Thoracic aorta (tissue), 2 donors: ENCODE measurements around the gene OBSCN. TPM values are rescaled to one million over a fixed set of nuclear protein-coding genes. Genes with fewer than 3 reads are reported as not detected.

Experiments
- ATAC-seq: fragments of 150-250 bp; one replicate; pipeline ENCODE4 v1.8.0; 2017; ENCODE audit warnings: low read depth; ENCODE audit not compliant: insufficient number of reproducible peaks, low FRiP score
- DNase-seq: peaks from one replicate; pipeline ENCODE4 v3.0.0-alpha.2; 2020; ENCODE audit warnings: low spot score
- H3K27ac ChIP-seq, 2 donors: fragments of 200-600 bp; sonication (generic); 1 replicate in 1 of 2; 2 replicates in 1 of 2; pipeline ENCODE4 v1.5.1; 2016; ENCODE audit warnings: mild to moderate bottlenecking in 2 of 2, moderate library complexity in 2 of 2
- H3K27me3 ChIP-seq: fragments of 200-600 bp; sonication (generic); replicated peaks from 2 replicates; pipeline ENCODE4 v1.6.0; 2016; ENCODE audit warnings: mild to moderate bottlenecking; ENCODE audit not compliant: insufficient read depth
- H3K36me3 ChIP-seq: fragments of 200-600 bp; sonication (generic); one replicate; pipeline ENCODE4 v1.5.1; 2016
- H3K4me1 ChIP-seq, 2 donors: fragments of 200-600 bp; sonication (generic); 1 replicate in 1 of 2; 2 replicates in 1 of 2; pipeline versions ENCODE4 v1.5.1 to v1.6.0; 2016; ENCODE audit warnings: low read depth in 2 of 2, mild to moderate bottlenecking in 1 of 2; ENCODE audit not compliant: control insufficient read depth in 1 of 2
- H3K4me3 ChIP-seq: fragments of 200-600 bp; sonication (generic); 2 replicates; pipeline ENCODE4 v1.5.1; 2016; ENCODE audit warnings: mild to moderate bottlenecking
- H3K9me3 ChIP-seq: fragments of 200-600 bp; sonication (generic); 2 replicates; pipeline ENCODE4 v1.5.1; 2016
- total RNA-seq, 2 donors: library from RNA; depleted of rRNA; stranded (reverse); fragments of >200 nt; gene quantifications; one replicate each; pipeline versions ENCODE4 v1.1.0 to v1.2.3, GENCODE V29; 2016
- TF ChIP-seq, protein P1 (sequence below): fragments of 200-600 bp; sonication (generic); IDR thresholded peaks from one replicate; pipeline ENCODE4 v1.5.1; 2019; ENCODE audit warnings: antibody characterized with exemption

OBSCN gene
- total RNA-seq, 2 donors from 2014 or later = 22.3 to 40.2 TPM

DNA sequence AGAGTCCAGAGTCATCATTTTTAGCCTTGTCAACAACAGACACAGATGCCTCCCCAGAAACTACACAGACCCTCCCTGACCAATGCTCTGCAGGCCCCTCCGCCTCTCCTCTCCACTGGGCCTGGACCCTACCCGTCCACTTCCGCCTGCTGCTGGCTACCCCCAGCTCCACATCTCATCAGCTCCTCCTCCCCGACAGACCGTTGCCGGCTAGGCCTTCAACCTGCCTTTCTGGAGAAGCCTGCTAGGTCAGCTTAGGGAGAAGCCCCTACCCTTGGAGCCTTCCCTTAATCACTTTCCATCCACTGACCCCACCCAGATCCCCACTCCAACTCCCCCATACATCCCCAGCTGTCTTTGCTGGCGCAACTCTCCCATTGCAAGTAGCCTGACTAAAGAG lies 207.4 kb downstream of the OBSCN start:
- DNase-seq (no peak), ATAC-seq (no peak)
- H3K27ac ChIP-seq = no peak overlapping the region
- TF ChIP-seq, protein P1, sequence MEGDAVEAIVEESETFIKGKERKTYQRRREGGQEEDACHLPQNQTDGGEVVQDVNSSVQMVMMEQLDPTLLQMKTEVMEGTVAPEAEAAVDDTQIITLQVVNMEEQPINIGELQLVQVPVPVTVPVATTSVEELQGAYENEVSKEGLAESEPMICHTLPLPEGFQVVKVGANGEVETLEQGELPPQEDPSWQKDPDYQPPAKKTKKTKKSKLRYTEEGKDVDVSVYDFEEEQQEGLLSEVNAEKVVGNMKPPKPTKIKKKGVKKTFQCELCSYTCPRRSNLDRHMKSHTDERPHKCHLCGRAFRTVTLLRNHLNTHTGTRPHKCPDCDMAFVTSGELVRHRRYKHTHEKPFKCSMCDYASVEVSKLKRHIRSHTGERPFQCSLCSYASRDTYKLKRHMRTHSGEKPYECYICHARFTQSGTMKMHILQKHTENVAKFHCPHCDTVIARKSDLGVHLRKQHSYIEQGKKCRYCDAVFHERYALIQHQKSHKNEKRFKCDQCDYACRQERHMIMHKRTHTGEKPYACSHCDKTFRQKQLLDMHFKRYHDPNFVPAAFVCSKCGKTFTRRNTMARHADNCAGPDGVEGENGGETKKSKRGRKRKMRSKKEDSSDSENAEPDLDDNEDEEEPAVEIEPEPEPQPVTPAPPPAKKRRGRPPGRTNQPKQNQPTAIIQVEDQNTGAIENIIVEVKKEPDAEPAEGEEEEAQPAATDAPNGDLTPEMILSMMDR = no peak
- H3K9me3 ChIP-seq = no peaks in the 10 kb centered on the region
- H3K27me3 ChIP-seq = no peaks in the 10 kb centered on the region
- no peaks in the 10 kb centered on the region for H3K36me3 ChIP-seq
- peaks cover 9 to 12% of the 10 kb centered on the region in 2 donors for H3K4me1 ChIP-seq
- no peak overlapping the region for H3K4me3 ChIP-seq

DNA sequence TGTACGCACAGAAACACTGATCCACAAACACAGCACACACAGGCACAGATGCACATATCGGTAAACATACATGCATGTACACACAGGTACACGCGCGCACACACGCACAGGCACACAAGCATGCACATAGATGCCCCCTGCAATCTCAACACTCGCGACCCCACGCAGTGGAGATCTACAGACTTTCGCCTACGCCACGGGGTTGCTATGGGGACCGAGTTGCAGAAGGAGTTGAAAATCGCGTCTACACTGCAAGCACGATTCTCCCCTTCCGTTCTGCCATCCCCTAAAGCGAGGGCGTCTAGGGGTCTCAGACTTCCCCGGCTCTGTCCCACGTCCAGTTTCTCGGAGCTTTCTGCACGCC lies 208.0 kb downstream of the OBSCN start:
- DNase-seq (no peak), ATAC-seq (no peak)
- no peaks in the 10 kb centered on the region for H3K9me3 ChIP-seq
- no peak overlapping the region for H3K27ac ChIP-seq
- H3K36me3 ChIP-seq = no peaks in the 10 kb centered on the region
- TF ChIP-seq, protein P1 = no peak
- no peaks in the 10 kb centered on the region for H3K27me3 ChIP-seq
- peak overlapping the region; percentile 58 for H3K4me3 ChIP-seq
- H3K4me1 ChIP-seq = peaks cover 9 to 12% of the 10 kb centered on the region in 2 donors

DNA sequence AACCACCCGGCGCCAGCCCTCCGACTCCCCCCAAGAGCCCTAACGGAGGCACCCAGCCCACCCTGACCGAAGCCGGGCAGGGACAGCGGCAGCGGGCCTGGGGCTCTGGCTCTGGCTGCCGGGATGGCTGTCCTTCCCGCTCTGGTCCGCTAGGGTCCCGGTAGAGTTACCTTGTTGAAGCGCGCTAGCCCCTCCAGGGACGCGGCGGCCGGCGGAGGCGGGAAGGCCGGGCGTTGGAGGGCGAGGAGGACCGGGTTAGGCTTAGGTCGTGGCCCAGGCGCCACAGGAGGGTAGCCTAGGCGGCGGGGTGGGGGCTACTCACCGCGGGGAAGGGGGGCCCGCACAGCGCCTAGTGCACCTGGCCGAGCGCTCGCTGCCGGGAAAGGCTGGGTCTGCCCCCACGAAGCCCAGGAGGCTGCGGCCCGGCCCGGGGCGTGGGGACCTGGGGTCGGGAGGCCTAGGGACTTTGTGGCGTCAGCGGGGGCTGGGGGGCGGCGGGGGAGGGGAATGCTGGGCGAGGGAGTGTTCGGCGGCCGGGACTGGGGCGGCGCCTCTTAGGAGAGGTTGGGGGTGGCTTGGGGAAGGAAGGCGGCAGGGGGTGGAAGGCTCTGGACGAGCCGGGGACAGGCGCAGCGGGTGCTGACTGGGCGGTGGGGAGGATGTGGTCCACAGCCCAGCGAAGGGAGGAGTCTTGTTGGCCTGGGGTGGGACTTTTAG lies 208.5 kb downstream of the OBSCN start, which contains the start of gene TRIM17:
TSS of gene TRIM17 (minus strand) at position 645 of the 717 bp plus-strand sequence. CDS start 1,789 bp downstream, outside the sequence.
- Histone ChIP-seq H3K36me3 (no peaks in the 10 kb centered on the region), H3K4me3 (peak within 1 kb of the TSS; percentile 58), H3K27ac (no peak within 1 kb of the TSS), H3K9me3 (no peaks in the 10 kb centered on the region), H3K27me3 (no peaks in the 10 kb centered on the region), H3K4me1 (peaks cover 9 to 12% of the 10 kb centered on the region in 2 donors)
- no peak for ATAC-seq
- no peak for DNase-seq
- TF ChIP-seq, protein P1 = no peak

DNA sequence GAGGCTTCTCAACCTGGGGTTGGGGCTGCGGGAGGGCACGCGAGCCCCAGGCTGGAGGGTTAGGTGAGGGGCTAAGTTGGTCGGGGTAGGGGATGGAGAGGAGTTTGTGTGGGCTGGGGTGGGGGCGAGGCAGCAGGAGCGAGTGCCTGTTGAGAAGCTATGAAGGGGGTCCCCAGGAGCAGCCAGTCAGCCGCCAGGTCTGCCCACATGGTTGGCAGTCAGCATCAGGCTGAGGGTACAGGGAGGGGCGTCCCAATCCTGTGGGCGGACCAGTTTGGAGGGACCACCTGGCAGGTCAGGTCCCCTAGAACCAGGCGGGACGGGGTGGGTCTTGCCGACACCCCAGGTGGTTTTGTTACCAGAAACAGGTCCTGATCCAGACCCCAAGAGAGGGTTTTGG lies 209.2 kb downstream of the OBSCN start:
- ATAC-seq = no peak
- no peak overlapping the region for H3K4me3 ChIP-seq

DNA sequence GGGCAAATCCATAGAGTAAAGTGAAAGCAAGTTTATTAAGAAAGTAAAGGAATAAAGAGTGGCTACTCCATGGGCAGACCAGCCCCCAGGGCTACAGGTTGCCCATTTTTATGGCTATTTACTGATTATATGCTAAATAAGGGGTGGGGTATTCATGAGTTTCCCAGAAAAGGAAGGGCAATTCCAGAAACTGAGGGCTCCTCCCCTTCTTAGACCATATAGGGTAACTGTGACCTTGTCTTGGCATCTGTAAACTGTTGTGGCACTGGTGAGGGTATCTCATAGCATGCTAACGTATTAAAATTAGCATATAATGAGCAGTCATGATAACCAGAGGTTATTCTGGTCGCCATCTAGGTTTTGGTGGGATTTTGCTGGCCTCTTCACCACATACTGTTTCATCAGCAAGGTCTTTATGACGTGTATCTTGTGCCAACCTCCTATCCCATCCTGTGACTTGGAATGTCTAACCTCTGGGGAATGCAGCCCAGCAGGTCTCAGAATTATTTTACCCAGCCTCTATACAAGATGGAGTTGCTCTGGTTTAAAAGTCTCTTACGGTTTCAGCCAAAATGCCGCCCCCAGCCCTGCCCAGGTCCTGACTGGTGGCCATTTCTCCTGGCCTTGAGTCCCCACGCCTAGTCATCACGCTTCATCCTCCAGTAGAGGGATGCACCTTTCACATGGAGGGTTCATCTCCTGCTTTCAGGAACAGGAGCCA lies 209.8 kb downstream of the OBSCN start:
- no peak for ATAC-seq
- Histone ChIP-seq H3K27ac (no peak overlapping the region), H3K36me3 (no peaks in the 10 kb centered on the region), H3K9me3 (no peaks in the 10 kb centered on the region), H3K4me3 (no peak overlapping the region), H3K4me1 (peaks cover 9 to 12% of the 10 kb centered on the region in 2 donors), H3K27me3 (no peaks in the 10 kb centered on the region)
- TF ChIP-seq, protein P1 = no peak
- DNase-seq = no peak

More for the DNA sequence above, 209.2 kb downstream of the OBSCN start:
- Histone ChIP-seq H3K27me3 (no peaks in the 10 kb centered on the region), H3K27ac (no peak overlapping the region), H3K9me3 (no peaks in the 10 kb centered on the region), H3K4me1 (peaks cover 9 to 12% of the 10 kb centered on the region in 2 donors), H3K36me3 (no peaks in the 10 kb centered on the region)
- TF ChIP-seq, protein P1 = no peak
- DNase-seq = no peak
